Stimulated activated CD8-positive, alpha-beta memory T cell treated with anti-CD3 and anti-CD28 coated beads, Interleukin-4, amount 100 ng/mL, for 48 hours (primary cell): Measurements from ENCODE around the gene NFKBIB.
"Not testable (repeated sequence)": the region's sequence is repeated elsewhere in the genome, so short reads cannot be mapped to it uniquely, and the experiment has no call there.

ENCODE experiments used
- DNase-seq: peaks from one replicate; pipeline ENCODE4 v3.0.0-alpha.2; 2020

The NFKBIB gene

GRCh38 chr19:38877781-38878574 is 21.8 kb upstream of the NFKBIB start, which contains the start of gene RINL:
Gene RINL (minus strand): TSS chr19:38878275. CDS start chr19:38876742, 1,533 bp downstream.
- peak; percentile 77 for DNase-seq

GRCh38 chr19:38878575-38879399 is 21.0 kb upstream of the NFKBIB start:
- DNase-seq = no peak

DNA sequence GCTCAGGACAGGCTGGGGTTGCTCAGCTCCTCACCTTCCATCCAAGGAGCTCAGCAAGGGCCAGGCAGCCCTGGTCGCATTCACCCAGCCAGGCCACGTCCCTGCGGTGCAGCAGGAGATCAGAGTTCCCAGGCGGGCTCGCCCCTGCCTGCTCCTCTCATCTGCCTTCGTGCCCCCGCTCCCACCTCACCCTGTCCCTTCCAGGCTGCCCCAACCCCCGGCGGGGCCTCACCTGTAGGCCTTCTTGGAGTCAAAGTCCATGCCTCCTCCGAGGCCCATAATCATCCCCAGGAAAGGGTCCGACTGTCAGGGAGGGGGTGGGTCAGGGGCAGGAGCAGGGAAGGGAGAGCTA is 20.4 kb upstream of the NFKBIB start:
- DNase-seq = no peak

DNA sequence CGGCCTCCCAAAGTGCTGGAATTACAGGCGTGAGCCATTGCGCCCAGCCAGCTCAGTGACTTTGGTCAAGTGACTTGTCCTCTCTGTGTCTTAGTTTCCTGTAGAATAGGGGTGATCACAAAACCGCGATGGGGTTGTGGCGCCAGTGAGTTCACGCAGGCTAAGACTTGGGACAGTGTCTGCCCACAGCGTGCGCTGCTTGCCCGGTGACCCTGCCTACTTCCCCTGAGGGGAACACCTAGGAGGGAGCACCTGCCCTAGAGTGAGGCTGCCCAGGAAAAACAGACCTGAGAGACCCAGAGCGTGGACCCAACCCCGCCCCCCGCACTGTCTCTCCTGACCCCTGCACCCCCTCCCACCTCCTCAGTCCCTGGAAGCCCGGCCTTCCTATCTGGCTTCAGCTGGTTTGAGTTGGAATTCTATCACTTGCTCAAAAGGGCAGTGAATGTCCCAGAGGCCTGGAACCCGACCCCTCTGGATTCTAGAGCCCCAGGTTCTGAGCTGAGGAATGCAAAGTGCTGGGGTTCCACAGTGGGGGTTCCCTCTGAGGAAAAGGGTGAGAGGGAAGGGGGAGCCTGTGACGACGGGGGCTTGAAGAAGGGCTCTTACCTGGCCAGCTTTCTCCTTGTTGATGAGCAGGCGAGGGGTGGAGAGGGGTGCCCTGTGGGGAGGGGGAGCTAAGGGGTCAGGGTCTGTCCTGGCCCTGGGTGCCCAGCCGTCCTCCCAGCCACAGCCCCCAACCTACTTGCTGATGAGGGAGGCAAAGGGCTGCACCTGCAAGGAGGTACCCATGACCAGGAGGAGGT is 19.5 kb upstream of the NFKBIB start:
- DNase-seq = no peak

DNA sequence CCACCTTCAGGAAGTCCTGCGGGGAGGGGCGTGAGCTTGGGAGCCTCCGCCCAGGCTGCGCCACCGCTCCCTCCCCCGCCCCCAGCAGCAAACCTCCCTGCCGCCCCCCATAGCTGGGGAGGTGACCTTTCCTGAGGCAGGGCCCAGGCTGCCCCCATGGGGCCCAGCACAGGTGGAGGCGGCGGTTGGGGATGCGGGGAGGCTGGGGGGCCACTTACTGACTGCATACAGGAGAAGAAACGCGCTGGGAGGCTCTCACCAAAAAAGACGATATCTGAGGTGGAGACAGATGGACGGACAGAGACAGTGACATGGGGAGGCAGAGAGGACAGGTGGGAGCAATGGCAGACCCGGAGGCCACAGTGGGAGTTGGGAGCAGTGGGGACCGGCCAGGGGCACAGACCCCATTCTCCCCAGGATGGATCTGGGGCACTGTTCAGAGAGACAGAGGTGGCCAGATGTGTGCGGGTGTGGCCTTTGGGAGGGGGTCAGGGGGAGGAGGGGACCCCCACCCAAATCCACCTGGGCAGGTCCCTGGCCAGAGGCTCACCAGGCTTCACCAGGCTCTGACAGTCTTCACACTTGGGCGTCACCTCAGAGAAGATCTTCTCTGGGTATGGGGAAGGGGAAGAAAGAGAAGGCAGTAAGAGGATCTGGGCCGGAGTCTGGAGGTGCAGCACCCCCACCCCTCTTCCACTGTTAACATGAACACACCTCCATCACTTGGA is 18.7 kb upstream of the NFKBIB start:
- DNase-seq = no peak

DNA sequence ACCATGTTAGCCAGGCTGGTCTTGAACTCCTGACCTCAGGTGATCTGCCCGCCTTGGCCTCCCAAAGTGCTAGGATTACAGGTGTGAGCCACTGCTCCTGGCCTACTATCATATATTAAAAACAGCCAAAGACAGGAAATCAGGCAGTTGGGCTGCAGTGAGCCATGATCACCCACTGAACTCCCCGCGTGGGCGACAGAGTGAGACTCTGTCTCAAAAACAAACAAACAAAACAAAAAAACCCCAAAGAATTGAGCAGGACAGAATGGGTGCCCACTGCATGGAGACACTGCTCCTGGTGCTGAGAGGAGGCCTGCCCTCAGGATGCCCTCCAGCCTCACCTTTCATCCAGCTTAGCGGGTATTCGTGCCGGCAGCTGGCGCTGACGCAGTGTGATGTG is 16.5 kb upstream of the NFKBIB start:
- no peak for DNase-seq

- not testable (repeated sequence) for DNase-seq
Observed at GRCh38 chr19:38884691-38885090, 15.1 kb upstream of the NFKBIB start.

GRCh38 chr19:38888876-38889275 is 10.9 kb upstream of the NFKBIB start:
- no peak for DNase-seq

- no peak for DNase-seq
Observed at GRCh38 chr19:38889803-38890202, 10.0 kb upstream of the NFKBIB start.

- no peak for DNase-seq
Observed at GRCh38 chr19:38890686-38891085, 9.1 kb upstream of the NFKBIB start.

GRCh38 chr19:38891771-38892170 is 8.0 kb upstream of the NFKBIB start:
- DNase-seq = no peak

- DNase-seq = no peak
Observed at GRCh38 chr19:38892841-38893240, 6.9 kb upstream of the NFKBIB start.

GRCh38 chr19:38893341-38893771 is 6.4 kb upstream of the NFKBIB start:
- no peak for DNase-seq

GRCh38 chr19:38894968-38895367 is 4.8 kb upstream of the NFKBIB start:
- no peak for DNase-seq

DNA sequence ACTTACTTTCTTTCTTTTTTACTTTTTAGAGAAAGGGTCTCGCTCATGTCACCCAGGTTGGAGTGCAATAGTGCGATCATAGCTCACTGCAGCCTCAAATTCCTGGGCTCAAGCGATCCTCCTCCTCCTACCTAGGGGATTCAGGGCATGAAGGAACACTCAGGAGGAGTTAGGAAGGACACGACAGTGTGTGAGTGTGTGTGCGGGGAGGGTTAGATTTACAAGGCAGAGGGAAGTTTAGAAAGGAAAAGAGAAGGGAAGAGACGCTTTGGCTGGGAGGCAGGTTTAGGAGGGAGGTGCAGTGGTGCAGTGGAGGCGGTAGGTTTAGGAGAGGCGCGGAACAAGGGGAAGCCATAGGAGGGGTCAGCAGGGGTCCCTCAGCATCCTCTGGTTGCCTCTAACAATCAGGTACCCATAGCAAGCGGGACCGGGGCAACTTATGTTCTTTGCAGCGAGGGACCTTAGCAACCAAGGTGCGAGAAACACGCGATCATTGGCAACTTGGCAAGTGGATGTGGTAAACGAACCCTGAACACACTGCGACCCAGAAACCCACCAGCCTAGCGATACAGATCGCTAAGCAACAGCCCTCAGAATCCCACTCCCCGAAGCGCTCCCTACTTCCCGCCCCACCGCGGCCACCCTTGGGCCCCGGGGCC is 852 bp upstream of the NFKBIB start:
- DNase-seq = no peak

- DNase-seq = no peak
Observed at GRCh38 chr19:38900202-38900629, 447 bp downstream of the NFKBIB start.

- DNase-seq = no peak
Observed at GRCh38 chr19:38900743-38901190, 998 bp downstream of the NFKBIB start.

- no peak for DNase-seq
Observed at GRCh38 chr19:38901683-38902082, 1.9 kb downstream of the NFKBIB start.

DNA sequence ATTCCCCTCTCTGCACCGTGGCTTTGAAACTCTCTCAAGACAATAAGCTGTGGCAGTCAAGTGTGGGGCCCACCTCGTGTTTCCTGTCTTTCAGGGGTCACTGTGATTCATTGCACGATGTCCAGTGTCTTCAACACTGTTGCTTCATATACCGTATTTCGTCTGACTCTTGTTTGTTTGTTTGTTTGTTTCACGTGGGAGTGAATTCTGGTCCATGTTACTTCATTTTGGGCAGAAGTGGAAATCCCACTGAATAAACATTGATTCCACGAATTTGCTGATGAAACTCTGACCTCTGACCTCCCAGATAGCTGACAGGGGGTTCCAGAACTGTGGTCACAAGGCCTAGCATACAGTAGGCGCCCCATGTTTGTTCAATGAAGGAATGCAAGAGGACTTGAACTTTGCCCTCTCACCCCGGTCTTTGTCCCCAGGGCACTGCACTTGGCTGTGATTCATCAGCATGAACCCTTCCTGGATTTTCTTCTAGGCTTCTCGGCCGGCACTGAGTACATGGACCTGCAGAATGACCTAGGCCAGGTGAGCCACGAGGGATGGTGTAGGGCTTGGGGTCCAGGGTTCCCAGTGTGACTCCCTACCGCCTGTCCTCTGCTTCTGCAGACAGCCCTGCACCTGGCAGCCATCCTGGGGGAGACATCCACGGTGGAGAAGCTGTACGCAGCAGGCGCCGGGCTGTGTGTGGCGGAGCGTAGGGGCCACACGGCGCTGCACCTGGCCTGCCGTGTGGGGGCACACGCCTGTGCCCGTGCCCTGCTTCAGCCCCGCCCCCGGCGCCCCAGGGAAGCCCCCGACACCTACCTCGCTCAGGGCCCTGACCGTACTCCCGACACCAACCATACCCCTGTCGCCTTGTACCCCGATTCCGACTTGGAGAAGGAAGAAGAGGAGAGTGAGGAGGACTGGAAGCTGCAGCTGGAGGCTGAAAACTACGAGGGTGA is 5.1 kb downstream of the NFKBIB start:
- no peak for DNase-seq

DNA sequence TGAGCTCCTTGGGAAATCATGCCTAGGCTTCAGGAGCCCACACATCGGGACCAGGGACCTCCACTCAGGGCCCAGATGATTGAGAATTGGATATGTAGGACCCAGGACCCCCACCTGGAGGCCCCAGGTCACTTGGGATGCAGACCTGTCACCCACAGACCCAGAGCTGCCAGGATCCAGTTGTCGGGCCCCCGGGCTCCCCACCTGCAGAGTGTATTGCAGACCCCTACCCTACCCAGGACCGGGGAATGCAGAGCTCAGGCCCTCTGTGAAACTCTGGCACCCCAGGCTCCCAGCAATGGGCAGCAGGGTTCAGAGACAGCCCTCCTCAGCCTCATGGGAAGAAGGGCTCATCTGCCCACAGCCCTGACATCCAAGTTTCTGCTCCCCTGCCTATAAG is 5.9 kb downstream of the NFKBIB start:
- no peak for DNase-seq

DNA sequence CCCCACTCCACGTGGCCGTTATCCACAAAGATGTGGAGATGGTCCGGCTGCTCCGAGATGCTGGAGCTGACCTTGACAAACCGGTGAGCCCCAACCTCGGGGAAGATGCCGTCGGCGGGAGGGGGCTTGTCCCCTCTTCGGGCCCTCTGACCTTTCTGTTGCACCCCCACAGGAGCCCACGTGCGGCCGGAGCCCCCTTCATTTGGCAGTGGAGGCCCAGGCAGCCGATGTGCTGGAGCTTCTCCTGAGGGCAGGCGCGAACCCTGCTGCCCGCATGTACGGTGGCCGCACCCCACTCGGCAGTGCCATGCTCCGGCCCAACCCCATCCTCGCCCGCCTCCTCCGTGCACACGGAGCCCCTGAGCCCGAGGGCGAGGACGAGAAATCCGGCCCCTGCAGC is 7.5 kb downstream of the NFKBIB start:
- DNase-seq = no peak
